IPS DF 6.9 (cell line): ENCODE data around the gene DGCR2.

Experiments
- DNase-seq: peaks from one replicate; pipeline ENCODE4 v3.0.0-alpha.2; 2013; ENCODE audit warnings: low read depth, low spot score
- H3K27ac ChIP-seq: one replicate; pipeline ENCODE4 v1.5.1; 2013; ENCODE audit warnings: low read length, control low read depth
- H3K27me3 ChIP-seq: 2 replicates; pipeline ENCODE4 v1.6.1; 2013; ENCODE audit warnings: mild to moderate bottlenecking, low read length; ENCODE audit not compliant: control insufficient read depth, insufficient read depth
- H3K36me3 ChIP-seq: 2 replicates; pipeline ENCODE4 v1.6.1; 2013; ENCODE audit warnings: low read length; ENCODE audit not compliant: control insufficient read depth, insufficient read depth
- H3K4me1 ChIP-seq: 2 replicates; pipeline ENCODE4 v1.6.1; 2013; ENCODE audit warnings: low read length; ENCODE audit not compliant: control insufficient read depth, insufficient read depth
- H3K4me3 ChIP-seq: 2 replicates; pipeline ENCODE4 v1.5.1; 2013; ENCODE audit warnings: mild to moderate bottlenecking, low read length
- H3K9me3 ChIP-seq: 2 replicates; pipeline ENCODE4 v1.6.1; 2013; ENCODE audit warnings: low read length, inconsistent platforms; ENCODE audit not compliant: control insufficient read depth, insufficient read depth
- WGBS: extraction: QIAGEN DNeasy Blood & Tissue Kit; methylation state at CpG from one replicate; pipeline ENCODE4 v1.1.7; 2013; ENCODE audit warnings: mixed read lengths, missing lambda C conversion rate; ENCODE audit not compliant: insufficient read length, insufficient coverage; 5-methylcytosine and 5-hydroxymethylcytosine counted together

The DGCR2 gene

GRCh38 chr22:19067696-19068348 is 54.4 kb downstream of the DGCR2 start:
- no peak for DNase-seq
- Histone ChIP-seq H3K27ac (no peak overlapping the region), H3K36me3 (peaks cover 25% of the 10 kb centered on the region), H3K4me1 (no peaks in the 10 kb centered on the region; the same call in 1 of the 2 replicates), H3K9me3 (no peaks in the 10 kb centered on the region), H3K27me3 (no peaks in the 10 kb centered on the region), H3K4me3 (no peak overlapping the region)
- WGBS: no CpG with 5 or more reads among the region's 21 CpGs

GRCh38 chr22:19066531-19067271 is 55.5 kb downstream of the DGCR2 start:
- Histone ChIP-seq H3K36me3 (peaks cover 27% of the 10 kb centered on the region), H3K27ac (no peak overlapping the region), H3K27me3 (no peaks in the 10 kb centered on the region), H3K4me3 (no peak overlapping the region), H3K9me3 (no peaks in the 10 kb centered on the region), H3K4me1 (no peaks in the 10 kb centered on the region; the same call in 1 of the 2 replicates)
- WGBS: no CpG with 5 or more reads among the region's 11 CpGs
- no peak for DNase-seq

- Histone ChIP-seq H3K27ac (no peak overlapping the region), H3K4me3 (no peak overlapping the region), H3K27me3 (no peaks in the 10 kb centered on the region), H3K9me3 (no peaks in the 10 kb centered on the region), H3K4me1 (no peaks in the 10 kb centered on the region; the same call in 1 of the 2 replicates), H3K36me3 (peaks cover 27% of the 10 kb centered on the region)
- no peak for DNase-seq
- WGBS: no CpG with 5 or more reads among the region's 5 CpGs
Measured at GRCh38 chr22:19065929-19066328, 56.3 kb downstream of the DGCR2 start.

- H3K27ac ChIP-seq: no peak overlapping the region
- DNase-seq: no peak
- no peaks in the 10 kb centered on the region for H3K27me3 ChIP-seq
- H3K4me1 ChIP-seq: no peaks in the 10 kb centered on the region
- no peak overlapping the region for H3K4me3 ChIP-seq
- no peaks in the 10 kb centered on the region for H3K9me3 ChIP-seq
- no CpG with 5 or more reads among the region's 8 CpGs for WGBS
- peaks cover 29% of the 10 kb centered on the region for H3K36me3 ChIP-seq
Measured at GRCh38 chr22:19065298-19065859, 56.8 kb downstream of the DGCR2 start.

- Histone ChIP-seq H3K27ac (no peak overlapping the region), H3K9me3 (no peaks in the 10 kb centered on the region), H3K36me3 (peaks cover 35% of the 10 kb centered on the region), H3K4me1 (no peaks in the 10 kb centered on the region), H3K4me3 (no peak overlapping the region), H3K27me3 (no peaks in the 10 kb centered on the region)
- no peak for DNase-seq
- no CpG with 5 or more reads among the region's 19 CpGs for WGBS
Measured at GRCh38 chr22:19064354-19065054, 57.7 kb downstream of the DGCR2 start.

- no peaks in the 10 kb centered on the region for H3K27me3 ChIP-seq
- no peaks in the 10 kb centered on the region for H3K9me3 ChIP-seq
- no CpG with 5 or more reads among the region's 8 CpGs for WGBS
- no peaks in the 10 kb centered on the region for H3K4me1 ChIP-seq
- peaks cover 35% of the 10 kb centered on the region for H3K36me3 ChIP-seq
- H3K27ac ChIP-seq: no peak overlapping the region
- no peak overlapping the region for H3K4me3 ChIP-seq
- no peak for DNase-seq
Measured at GRCh38 chr22:19063581-19064353, 58.4 kb downstream of the DGCR2 start.

GRCh38 chr22:19062943-19063308 is 59.3 kb downstream of the DGCR2 start:
- no peaks in the 10 kb centered on the region; the same call in 1 of the 2 replicates for H3K4me1 ChIP-seq
- no peak overlapping the region for H3K4me3 ChIP-seq
- no peak overlapping the region for H3K27ac ChIP-seq
- no peaks in the 10 kb centered on the region for H3K9me3 ChIP-seq
- WGBS: no CpG with 5 or more reads among the region's 8 CpGs
- no peak for DNase-seq
- H3K36me3 ChIP-seq: peaks cover 35% of the 10 kb centered on the region
- no peaks in the 10 kb centered on the region for H3K27me3 ChIP-seq

- no peaks in the 10 kb centered on the region for H3K27me3 ChIP-seq
- no peak overlapping the region for H3K4me3 ChIP-seq
- no peaks in the 10 kb centered on the region for H3K9me3 ChIP-seq
- H3K36me3 ChIP-seq: peaks cover 36% of the 10 kb centered on the region
- H3K27ac ChIP-seq: no peak overlapping the region
- WGBS: no CpG with 5 or more reads among the region's 12 CpGs
- DNase-seq: no peak
- H3K4me1 ChIP-seq: no peaks in the 10 kb centered on the region; the same call in 1 of the 2 replicates
Measured at GRCh38 chr22:19062139-19062942, 59.9 kb downstream of the DGCR2 start.

GRCh38 chr22:19061471-19062138 is 60.6 kb downstream of the DGCR2 start:
- no CpG with 5 or more reads among the region's 6 CpGs for WGBS
- Histone ChIP-seq H3K9me3 (no peaks in the 10 kb centered on the region), H3K27ac (no peak overlapping the region), H3K4me3 (no peak overlapping the region), H3K4me1 (no peaks in the 10 kb centered on the region; the same call in 1 of the 2 replicates), H3K36me3 (peaks cover 36% of the 10 kb centered on the region), H3K27me3 (no peaks in the 10 kb centered on the region)
- no peak for DNase-seq
